Ectodermal cell (in vitro differentiated cells): ENCODE measurements around the gene CNTN5.

ENCODE experiments used
- H3K27ac ChIP-seq: 2 replicates; pipeline ENCODE4 v1.7.0; 2013; ENCODE audit warnings: mild to moderate bottlenecking, low read depth, low read length; ENCODE audit not compliant: insufficient read depth, poor library complexity, severe bottlenecking
- H3K27me3 ChIP-seq: 2 replicates; pipeline ENCODE4 v1.7.0; 2013; ENCODE audit warnings: mild to moderate bottlenecking, low read length; ENCODE audit not compliant: insufficient read depth, control insufficient read depth, poor library complexity, severe bottlenecking
- H3K36me3 ChIP-seq: one replicate; pipeline ENCODE4 v1.7.0; 2013; ENCODE audit warnings: low read length; ENCODE audit not compliant: control insufficient read depth, insufficient read depth
- H3K4me1 ChIP-seq: one replicate; pipeline ENCODE4 v1.7.0; 2013; ENCODE audit warnings: low read length; ENCODE audit not compliant: control insufficient read depth, insufficient read depth
- H3K4me3 ChIP-seq: 2 replicates; pipeline ENCODE4 v1.7.0; 2013; ENCODE audit warnings: low read depth, low read length, control low read depth; ENCODE audit not compliant: insufficient read depth
- H3K9me3 ChIP-seq: 2 replicates; pipeline ENCODE4 v1.7.0; 2013; ENCODE audit warnings: mild to moderate bottlenecking, low read length, moderate library complexity; ENCODE audit not compliant: control insufficient read depth
- WGBS, 2 experiments: methylation state at CpG; one replicate each; pipeline ENCODE4 v1.1.7; 2013; ENCODE audit warnings: missing lambda C conversion rate in 2 of 2; 5-methylcytosine and 5-hydroxymethylcytosine counted together

The CNTN5 gene

GRCh38 chr11:99960536-99960935 is 939.8 kb downstream of the CNTN5 start:
- Histone ChIP-seq H3K27me3 (no peaks in the 10 kb centered on the region), H3K4me3 (no peak overlapping the region)
- WGBS, 2 experiments = 82 to 90% methylated on average over 3 of the region's 3 CpGs

DNA sequence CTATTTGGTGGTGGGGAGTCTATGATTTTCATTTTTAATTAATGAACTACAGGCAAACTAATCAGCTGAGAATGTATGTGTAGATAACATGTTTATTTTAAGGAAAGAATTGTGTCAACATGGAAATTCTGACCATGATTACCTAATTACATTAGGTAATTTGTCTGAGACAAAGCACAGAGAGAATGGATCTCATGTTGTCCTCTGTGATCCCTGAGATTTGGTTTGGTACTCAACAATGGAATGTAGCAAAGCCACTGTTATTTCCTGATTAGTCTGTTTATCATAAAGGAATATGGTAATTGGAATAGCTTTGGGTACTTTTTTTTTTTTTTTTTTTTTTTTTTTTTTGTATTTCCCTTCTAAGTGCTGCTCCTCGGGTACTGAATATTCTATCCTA is 947.6 kb downstream of the CNTN5 start:
- no peak overlapping the region for H3K4me3 ChIP-seq
- H3K9me3 ChIP-seq = no peaks in the 10 kb centered on the region
- H3K36me3 ChIP-seq = no peaks in the 10 kb centered on the region
- WGBS, 2 experiments = 83 to 100% methylated on average over 1 of the region's 1 CpG
- no peak overlapping the region for H3K27ac ChIP-seq
- H3K4me1 ChIP-seq = no peaks in the 10 kb centered on the region
- H3K27me3 ChIP-seq = no peaks in the 10 kb centered on the region

More at GRCh38 chr11:99960536-99960935, 939.8 kb downstream of the CNTN5 start:
- Histone ChIP-seq H3K9me3 (no peaks in the 10 kb centered on the region), H3K27ac (no peak overlapping the region), H3K4me1 (no peaks in the 10 kb centered on the region), H3K36me3 (no peaks in the 10 kb centered on the region)

DNA sequence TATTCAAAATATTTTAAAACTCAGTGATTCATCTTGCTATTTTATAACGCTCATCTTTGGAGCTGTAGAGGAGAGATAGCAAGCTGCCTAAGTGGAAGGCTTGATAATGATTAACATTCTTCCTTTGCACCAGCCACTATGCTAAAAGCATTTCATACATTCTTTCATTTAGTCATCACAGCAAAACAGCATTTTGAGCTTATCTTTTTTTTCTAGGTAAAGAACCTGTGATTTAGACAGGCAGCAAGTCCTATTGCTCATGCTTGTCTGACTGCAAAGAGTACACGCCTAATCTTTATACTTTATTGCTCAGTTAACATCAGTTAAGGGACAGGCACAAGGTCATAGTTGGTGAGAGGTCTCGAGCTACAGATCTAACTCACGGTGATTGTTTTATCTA is 953.2 kb downstream of the CNTN5 start:
- no peaks in the 10 kb centered on the region for H3K27me3 ChIP-seq
- WGBS, 2 experiments = 93 to 96% methylated on average over 3 to 4 of the region's 4 CpGs
- no peaks in the 10 kb centered on the region for H3K9me3 ChIP-seq
- H3K36me3 ChIP-seq = no peaks in the 10 kb centered on the region
- H3K4me1 ChIP-seq = no peaks in the 10 kb centered on the region
- H3K4me3 ChIP-seq = no peak overlapping the region
- no peak overlapping the region for H3K27ac ChIP-seq

DNA sequence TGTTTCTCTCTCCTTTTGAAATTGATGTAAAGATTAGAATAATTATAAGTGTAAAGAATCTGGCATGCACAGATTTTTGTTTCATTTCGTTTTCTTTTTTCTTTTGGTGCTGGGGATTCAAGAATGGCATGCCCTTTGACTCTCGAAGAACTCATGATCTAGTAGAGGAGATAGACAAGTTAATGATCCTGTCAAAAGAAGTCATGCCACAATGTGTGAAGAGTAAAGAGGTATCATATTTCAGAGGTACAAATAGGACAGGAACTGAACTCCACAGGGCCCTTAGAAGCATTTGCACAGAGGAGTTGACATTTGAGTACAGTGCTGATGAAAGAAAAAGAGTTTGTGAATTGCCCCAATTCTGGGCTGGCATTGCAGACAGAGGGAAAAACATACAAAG is 958.3 kb downstream of the CNTN5 start:
- H3K4me1 ChIP-seq = no peaks in the 10 kb centered on the region
- H3K27ac ChIP-seq = no peak overlapping the region
- H3K27me3 ChIP-seq = no peaks in the 10 kb centered on the region
- WGBS, 2 experiments = 79 to 89% methylated on average over 2 of the region's 2 CpGs
- H3K9me3 ChIP-seq = no peaks in the 10 kb centered on the region
- H3K36me3 ChIP-seq = no peaks in the 10 kb centered on the region
- no peak overlapping the region for H3K4me3 ChIP-seq

- WGBS, 2 experiments = 59 to 80% methylated on average over 1 of the region's 2 CpGs
- Histone ChIP-seq H3K36me3 (no peaks in the 10 kb centered on the region), H3K27ac (no peak overlapping the region), H3K4me1 (no peaks in the 10 kb centered on the region), H3K9me3 (no peaks in the 10 kb centered on the region), H3K4me3 (no peak overlapping the region), H3K27me3 (no peaks in the 10 kb centered on the region)
Observed at GRCh38 chr11:99987821-99988470, 967.2 kb downstream of the CNTN5 start.

DNA sequence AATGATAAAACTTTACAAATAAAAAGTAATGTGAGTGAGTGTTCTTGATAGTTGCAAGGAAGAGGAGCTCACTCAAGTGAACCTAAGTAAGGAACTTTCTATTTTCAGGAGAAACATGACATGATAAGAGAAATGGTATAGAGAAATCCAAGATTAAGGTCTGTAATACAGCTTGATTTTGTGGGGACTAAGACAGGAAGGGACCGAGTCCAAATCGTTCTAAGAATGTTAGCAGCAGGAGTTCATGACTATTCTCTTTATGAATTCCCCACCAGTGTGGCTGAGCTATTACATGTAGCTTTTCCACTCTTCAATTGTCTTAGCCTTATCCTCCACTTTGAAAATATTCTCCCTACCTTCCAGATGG is 967.7 kb downstream of the CNTN5 start:
- 78 to 85% methylated on average over 2 of the region's 2 CpGs for WGBS, 2 experiments
- Histone ChIP-seq H3K27ac (no peak overlapping the region), H3K4me3 (no peak overlapping the region)

DNA sequence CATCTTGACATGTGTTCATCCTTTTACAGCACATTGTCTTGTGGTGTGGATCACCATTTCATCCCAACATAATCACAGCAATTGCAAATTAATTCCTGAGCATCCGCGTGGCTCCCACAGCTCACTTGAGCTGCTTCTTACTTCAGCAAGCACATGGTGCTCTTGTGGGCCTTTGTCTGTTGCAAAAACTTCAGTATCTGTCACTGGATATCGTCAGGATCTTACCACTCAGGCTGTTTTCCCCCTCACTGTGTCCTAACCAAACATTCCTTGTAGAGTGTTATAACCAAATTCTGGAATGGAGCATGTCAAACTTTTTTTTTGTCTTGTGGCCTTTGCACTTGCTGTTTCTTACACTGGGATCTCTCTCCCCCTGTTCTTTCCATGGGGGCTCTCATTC is 983.2 kb downstream of the CNTN5 start:
- WGBS, 2 experiments = 90 to 93% methylated on average over 3 of the region's 3 CpGs
- H3K36me3 ChIP-seq = no peaks in the 10 kb centered on the region
- no peak overlapping the region for H3K27ac ChIP-seq
- H3K4me1 ChIP-seq = no peaks in the 10 kb centered on the region
- no peaks in the 10 kb centered on the region for H3K27me3 ChIP-seq
- no peak overlapping the region for H3K4me3 ChIP-seq
- no peaks in the 10 kb centered on the region for H3K9me3 ChIP-seq

More for the DNA sequence above, 967.7 kb downstream of the CNTN5 start:
- Histone ChIP-seq H3K9me3 (no peaks in the 10 kb centered on the region), H3K36me3 (no peaks in the 10 kb centered on the region), H3K4me1 (no peaks in the 10 kb centered on the region), H3K27me3 (no peaks in the 10 kb centered on the region)

GRCh38 chr11:100004541-100004940 is 983.8 kb downstream of the CNTN5 start:
- Histone ChIP-seq H3K4me1 (no peaks in the 10 kb centered on the region), H3K27me3 (no peaks in the 10 kb centered on the region), H3K36me3 (no peaks in the 10 kb centered on the region), H3K4me3 (no peak overlapping the region), H3K27ac (no peak overlapping the region), H3K9me3 (no peaks in the 10 kb centered on the region)

- H3K9me3 ChIP-seq = no peaks in the 10 kb centered on the region
- no peaks in the 10 kb centered on the region for H3K27me3 ChIP-seq
- H3K4me3 ChIP-seq = no peak overlapping the region
- no peak overlapping the region for H3K27ac ChIP-seq
- H3K36me3 ChIP-seq = no peaks in the 10 kb centered on the region
- WGBS, 2 experiments = 91 to 95% methylated on average over 1 of the region's 1 CpG
- no peaks in the 10 kb centered on the region for H3K4me1 ChIP-seq
Observed at GRCh38 chr11:100008417-100008816, 987.7 kb downstream of the CNTN5 start.

- 60 to 85% methylated on average over 1 to 3 of the region's 3 CpGs for WGBS, 2 experiments
- Histone ChIP-seq H3K4me1 (no peaks in the 10 kb centered on the region), H3K27ac (no peak overlapping the region), H3K9me3 (no peaks in the 10 kb centered on the region), H3K27me3 (no peaks in the 10 kb centered on the region), H3K36me3 (no peaks in the 10 kb centered on the region), H3K4me3 (no peak overlapping the region)
Observed at GRCh38 chr11:100009728-100010127, 989.0 kb downstream of the CNTN5 start.

DNA sequence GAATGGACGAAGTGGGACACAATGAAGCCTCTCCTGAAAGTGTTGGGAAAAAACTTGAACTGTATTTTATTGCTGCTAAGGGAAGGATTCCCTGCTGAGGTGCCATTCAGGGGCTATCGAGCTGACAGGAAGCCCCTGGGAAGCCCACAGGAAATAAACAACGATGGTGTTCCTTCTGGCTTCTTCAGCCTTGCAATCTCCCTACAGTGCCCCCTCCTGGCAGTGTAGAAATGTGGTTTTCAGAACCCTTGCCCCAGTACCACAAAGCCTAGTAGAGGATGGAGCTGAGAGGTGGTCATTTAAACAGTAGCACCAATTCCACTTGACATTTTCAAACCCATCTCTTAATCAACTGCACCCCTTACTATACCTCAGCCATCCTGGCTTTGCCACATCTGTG is 989.6 kb downstream of the CNTN5 start:
- 85 to 86% methylated on average over 3 of the region's 3 CpGs for WGBS, 2 experiments
- no peaks in the 10 kb centered on the region for H3K27me3 ChIP-seq
- H3K36me3 ChIP-seq = no peaks in the 10 kb centered on the region
- no peak overlapping the region for H3K4me3 ChIP-seq
- H3K4me1 ChIP-seq = no peaks in the 10 kb centered on the region
- no peak overlapping the region for H3K27ac ChIP-seq
- H3K9me3 ChIP-seq = no peaks in the 10 kb centered on the region
